Erythroblast (primary cell): ENCODE results near the gene RAX.

Source experiments
- GATA1 ChIP-seq: IDR thresholded peaks from 2 replicates; pipeline ENCODE4 v1.6.1; 2011; ENCODE audit warnings: low read depth, mild to moderate bottlenecking, control low read depth, low read length, moderate library complexity
- POLR2A ChIP-seq: IDR thresholded peaks from 2 replicates; pipeline ENCODE4 v1.6.1; 2011; ENCODE audit warnings: mild to moderate bottlenecking, low read length

- no peak for TF ChIP-seq POLR2A
- no peak for TF ChIP-seq GATA1
Observed at GRCh38 chr18:59264651-59265245, 8.5 kb downstream of the RAX start.
